ENCODE measurements around the gene SH3PXD2A. TPM values are rescaled to one million over a fixed set of nuclear protein-coding genes. Genes with fewer than 3 reads are reported as not detected.

SH3PXD2A gene
- total and polyA plus RNA-seq, 12 donors: 5.7 to 34.5 (median 19.2) TPM

- H3K27me3 ChIP-seq: no peaks in the 10 kb centered on the region
- 41 to 61% (median 52%) methylated on average over 3 of the region's 3 CpGs for WGBS, 4 donors
- H3K4me3 ChIP-seq: no peak overlapping the region
- no peaks in the 10 kb centered on the region for H3K4me1 ChIP-seq (replicated peaks in 1 of 2)
- H3K36me3 ChIP-seq (replicated peaks in 1 of 2): no peaks in the 10 kb centered on the region
- no peak for DNase-seq
- TF ChIP-seq POLR2A (IDR thresholded peaks at IDR 0.05) (no peak), CTCF (IDR thresholded peaks at IDR 0.05) (no peak)
- no peaks in the 10 kb centered on the region for H3K9me3 ChIP-seq (replicated peaks in 1 of 3)
- intact Hi-C loops (cut with DNase I): no loop called here
- no peak overlapping the region for H3K27ac ChIP-seq
These were observed 51.4 kb downstream of the SH3PXD2A start for GRCh38 chr10:103803941-103804340.

- 78 to 87% (median 81%) methylated on average over 5 to 7 of the region's 7 CpGs for WGBS, 4 donors
- Histone ChIP-seq H3K9me3 (replicated peaks in 1 of 3) (no peaks in the 10 kb centered on the region), H3K27me3 (no peaks in the 10 kb centered on the region), H3K27ac (no peak overlapping the region), H3K4me1 (replicated peaks in 1 of 2) (no peaks in the 10 kb centered on the region), H3K36me3 (replicated peaks in 1 of 2) (no peaks in the 10 kb centered on the region), H3K4me3 (no peak overlapping the region)
- DNase-seq: no peak
- TF ChIP-seq POLR2A (IDR thresholded peaks at IDR 0.05) (no peak), CTCF (IDR thresholded peaks at IDR 0.05) (no peak)
- intact Hi-C loops (cut with DNase I): no loop called here
These were observed 52.6 kb downstream of the SH3PXD2A start for GRCh38 chr10:103802637-103803353.

- Histone ChIP-seq H3K4me1 (replicated peaks in 1 of 2) (no peaks in the 10 kb centered on the region), H3K27me3 (no peaks in the 10 kb centered on the region), H3K9me3 (replicated peaks in 1 of 3) (no peaks in the 10 kb centered on the region), H3K36me3 (replicated peaks in 1 of 2) (no peaks in the 10 kb centered on the region), H3K27ac (no peak overlapping the region), H3K4me3 (no peak overlapping the region)
- no peak for DNase-seq
- TF ChIP-seq CTCF (IDR thresholded peaks at IDR 0.05) (no peak), POLR2A (IDR thresholded peaks at IDR 0.05) (no peak)
- 67 to 79% (median 75%) methylated on average over 6 of the region's 6 CpGs for WGBS, 4 donors
- intact Hi-C loops (cut with DNase I): no loop called here
These were observed 53.3 kb downstream of the SH3PXD2A start for GRCh38 chr10:103802081-103802480.

GRCh38 chr10:103800789-103801540, 54.4 kb downstream of the SH3PXD2A start:
- H3K27ac ChIP-seq: no peak overlapping the region
- H3K9me3 ChIP-seq (replicated peaks in 1 of 3): no peaks in the 10 kb centered on the region
- 77 to 84% (median 80%) methylated on average over 9 to 10 of the region's 10 CpGs for WGBS, 4 donors
- H3K36me3 ChIP-seq (replicated peaks in 1 of 2): no peaks in the 10 kb centered on the region
- DNase-seq: no peak
- no peaks in the 10 kb centered on the region for H3K27me3 ChIP-seq
- intact Hi-C loops (cut with DNase I): no loop called here
- no peak for TF ChIP-seq POLR2A (IDR thresholded peaks at IDR 0.05)
- no peak for TF ChIP-seq CTCF (IDR thresholded peaks at IDR 0.05)
- no peaks in the 10 kb centered on the region for H3K4me1 ChIP-seq (replicated peaks in 1 of 2)
- no peak overlapping the region for H3K4me3 ChIP-seq

Data from adrenal gland (tissue), 12 donors.